ENCODE results near the gene RAB5B.

Gene RAB5B

GRCh38 chr12:56007564-56008559, 34.0 kb downstream of the RAB5B start:
- Histone ChIP-seq H3K4me1 (ENCODE audit: insufficient read depth, low read length, poor library complexity, severe bottlenecking) (peaks cover 9% of the 10 kb centered on the region), H3F3A (ENCODE audit: low read depth) (no peaks in the 10 kb centered on the region), H3K79me2 (ENCODE audit: insufficient read depth, low read length) (no peaks in the 10 kb centered on the region), H3K9me2 (replicated peaks; ENCODE audit: low read depth, low read length) (no peaks in the 10 kb centered on the region), H4K20me1 (ENCODE audit: insufficient read depth, low read length, poor library complexity, severe bottlenecking) (no peaks in the 10 kb centered on the region), H2AFZ (ENCODE audit: low read length) (peak overlapping the region; percentile 87), H3K4me3 (ENCODE audit: low read length, poor library complexity, severe bottlenecking) (peak overlapping the region; percentile 71), H3K9me3 (ENCODE audit: insufficient read depth, low read depth, low read length) (no peaks in the 10 kb centered on the region), H3K27me3 (ENCODE audit: insufficient read depth, low read length, poor library complexity, severe bottlenecking) (no peaks in the 10 kb centered on the region), H3K36me3 (ENCODE audit: insufficient read depth, low read length) (no peaks in the 10 kb centered on the region), H3K4me2 (ENCODE audit: low read depth, low read length, poor library complexity, severe bottlenecking) (peak overlapping the region; percentile 68), H3K9ac (ENCODE audit: low read depth, low read length, poor library complexity, severe bottlenecking) (peak overlapping the region; percentile 76)
- TF ChIP-seq, protein P1, sequence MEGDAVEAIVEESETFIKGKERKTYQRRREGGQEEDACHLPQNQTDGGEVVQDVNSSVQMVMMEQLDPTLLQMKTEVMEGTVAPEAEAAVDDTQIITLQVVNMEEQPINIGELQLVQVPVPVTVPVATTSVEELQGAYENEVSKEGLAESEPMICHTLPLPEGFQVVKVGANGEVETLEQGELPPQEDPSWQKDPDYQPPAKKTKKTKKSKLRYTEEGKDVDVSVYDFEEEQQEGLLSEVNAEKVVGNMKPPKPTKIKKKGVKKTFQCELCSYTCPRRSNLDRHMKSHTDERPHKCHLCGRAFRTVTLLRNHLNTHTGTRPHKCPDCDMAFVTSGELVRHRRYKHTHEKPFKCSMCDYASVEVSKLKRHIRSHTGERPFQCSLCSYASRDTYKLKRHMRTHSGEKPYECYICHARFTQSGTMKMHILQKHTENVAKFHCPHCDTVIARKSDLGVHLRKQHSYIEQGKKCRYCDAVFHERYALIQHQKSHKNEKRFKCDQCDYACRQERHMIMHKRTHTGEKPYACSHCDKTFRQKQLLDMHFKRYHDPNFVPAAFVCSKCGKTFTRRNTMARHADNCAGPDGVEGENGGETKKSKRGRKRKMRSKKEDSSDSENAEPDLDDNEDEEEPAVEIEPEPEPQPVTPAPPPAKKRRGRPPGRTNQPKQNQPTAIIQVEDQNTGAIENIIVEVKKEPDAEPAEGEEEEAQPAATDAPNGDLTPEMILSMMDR (conservative IDR thresholded peaks at IDR 0.05; ENCODE audit: low read length), result no peak
- no peak for TF ChIP-seq EZH2phosphoT487 (IDR thresholded peaks at IDR 0.05; ENCODE audit: borderline replicate concordance)

DNA sequence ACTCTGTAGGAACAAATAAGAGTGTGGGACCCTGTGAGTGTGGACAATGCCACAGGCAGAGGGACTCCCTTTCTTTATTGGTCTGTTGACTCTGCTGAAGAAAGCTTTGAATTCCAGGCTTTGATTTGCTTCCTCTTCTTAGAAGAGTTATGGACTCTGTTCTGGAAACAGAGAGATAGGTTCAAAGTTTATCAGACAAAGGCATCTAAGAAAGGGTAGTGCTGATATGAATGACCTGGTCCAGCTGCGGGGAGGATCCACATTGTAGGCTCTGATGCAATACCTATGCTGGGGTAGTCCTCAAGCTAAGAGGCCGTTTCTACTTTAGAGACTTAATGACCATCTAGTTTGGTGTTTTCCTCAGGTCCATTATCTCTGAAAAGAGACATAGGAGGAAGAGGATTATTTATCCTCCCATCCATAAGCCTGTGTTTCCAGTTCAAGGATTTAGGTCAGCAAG, 36.3 kb downstream of the RAB5B start:
- Histone ChIP-seq H3K4me1 (ENCODE audit: insufficient read depth, low read length, poor library complexity, severe bottlenecking) (peaks cover 9% of the 10 kb centered on the region), H3K79me2 (ENCODE audit: insufficient read depth, low read length) (no peaks in the 10 kb centered on the region), H4K20me1 (ENCODE audit: insufficient read depth, low read length, poor library complexity, severe bottlenecking) (no peaks in the 10 kb centered on the region), H2AFZ (ENCODE audit: low read length) (no peak overlapping the region), H3K9me2 (replicated peaks; ENCODE audit: low read depth, low read length) (no peaks in the 10 kb centered on the region), H3F3A (ENCODE audit: low read depth) (no peaks in the 10 kb centered on the region), H3K4me3 (ENCODE audit: low read length, poor library complexity, severe bottlenecking) (no peak overlapping the region), H3K36me3 (ENCODE audit: insufficient read depth, low read length) (no peaks in the 10 kb centered on the region), H3K4me2 (ENCODE audit: low read depth, low read length, poor library complexity, severe bottlenecking) (no peak overlapping the region), H3K9ac (ENCODE audit: low read depth, low read length, poor library complexity, severe bottlenecking) (no peak overlapping the region), H3K9me3 (ENCODE audit: insufficient read depth, low read depth, low read length) (no peaks in the 10 kb centered on the region), H3K27me3 (ENCODE audit: insufficient read depth, low read length, poor library complexity, severe bottlenecking) (no peaks in the 10 kb centered on the region)
- no peak for TF ChIP-seq EZH2phosphoT487 (IDR thresholded peaks at IDR 0.05; ENCODE audit: borderline replicate concordance)
- TF ChIP-seq, protein P1 (conservative IDR thresholded peaks at IDR 0.05; ENCODE audit: low read length), result no peak

DNA sequence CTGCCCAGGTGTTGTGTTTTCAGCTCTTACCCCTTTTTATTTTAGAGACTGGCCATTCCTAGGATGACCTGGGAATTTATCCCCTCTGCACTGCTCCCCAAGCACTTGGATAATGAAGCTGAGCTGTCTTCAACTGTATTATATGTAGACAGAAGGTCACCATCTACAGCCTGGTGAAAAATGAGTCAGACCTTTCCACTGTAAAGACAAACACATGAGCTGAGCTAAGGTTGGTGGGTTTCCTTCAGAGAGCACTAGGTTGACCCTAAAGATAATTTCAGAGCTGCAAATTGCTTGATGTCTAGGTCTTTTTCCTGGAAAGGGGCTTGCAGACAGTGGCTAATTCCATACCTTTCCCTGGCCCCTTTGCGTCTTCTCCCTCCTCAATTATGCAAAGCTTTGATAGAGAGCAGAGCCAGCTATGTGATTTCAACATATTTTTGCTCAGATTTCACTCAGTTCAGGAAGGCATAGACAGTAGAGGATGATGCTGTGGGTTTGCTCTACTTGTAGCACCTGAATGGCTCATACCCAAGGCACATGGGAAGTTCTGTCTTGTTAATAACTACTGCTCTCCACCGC, 37.7 kb downstream of the RAB5B start:
- Histone ChIP-seq H3K4me2 (ENCODE audit: low read depth, low read length, poor library complexity, severe bottlenecking) (no peak overlapping the region), H3K27me3 (ENCODE audit: insufficient read depth, low read length, poor library complexity, severe bottlenecking) (no peaks in the 10 kb centered on the region), H3K9ac (ENCODE audit: low read depth, low read length, poor library complexity, severe bottlenecking) (no peak overlapping the region), H3K9me3 (ENCODE audit: insufficient read depth, low read depth, low read length) (no peaks in the 10 kb centered on the region), H3K79me2 (ENCODE audit: insufficient read depth, low read length) (no peaks in the 10 kb centered on the region), H3K4me1 (ENCODE audit: insufficient read depth, low read length, poor library complexity, severe bottlenecking) (peaks cover 15% of the 10 kb centered on the region), H3K9me2 (replicated peaks; ENCODE audit: low read depth, low read length) (no peaks in the 10 kb centered on the region), H3F3A (ENCODE audit: low read depth) (no peaks in the 10 kb centered on the region), H4K20me1 (ENCODE audit: insufficient read depth, low read length, poor library complexity, severe bottlenecking) (no peaks in the 10 kb centered on the region), H2AFZ (ENCODE audit: low read length) (no peak overlapping the region), H3K4me3 (ENCODE audit: low read length, poor library complexity, severe bottlenecking) (no peak overlapping the region), H3K36me3 (ENCODE audit: insufficient read depth, low read length) (no peaks in the 10 kb centered on the region)
- TF ChIP-seq, protein P1 (conservative IDR thresholded peaks at IDR 0.05; ENCODE audit: low read length), result no peak
- TF ChIP-seq EZH2phosphoT487 (IDR thresholded peaks at IDR 0.05; ENCODE audit: borderline replicate concordance), result no peak

Data from Loucy (cell line).